HEK293T (cell line): ENCODE measurements around the gene DESI1.

Experiments used
- CTCF ChIA-PET: fragments of 350-600 bp; formaldehyde crosslinking; extraction: SDS; loops from one replicate; lab custom pipeline; 2021; ENCODE audit warnings: antibody characterized with exemption, inconsistent platforms; lab: Yijun Ruan, JAX
- POLR2A ChIA-PET: fragments of 350-600 bp; formaldehyde crosslinking; extraction: SDS; loops from one replicate; lab custom pipeline; 2020; ENCODE audit warnings: antibody characterized with exemption, inconsistent platforms; lab: Yijun Ruan, JAX
- DNase-seq: peaks from one replicate; pipeline ENCODE4 v3.0.0; 2012; ENCODE audit warnings: mixed read lengths; ENCODE audit errors: extremely low spot score
- ARNT ChIP-seq: fragments of 450-650 bp; IDR thresholded peaks from 2 replicates; pipeline ENCODE4 v1.6.1; 2017; ENCODE audit warnings: mild to moderate bottlenecking
- CTBP1 ChIP-seq: fragments of 450-650 bp; IDR thresholded peaks from 2 replicates; pipeline ENCODE4 v1.6.1; 2016; ENCODE audit warnings: borderline replicate concordance
- ELF4 ChIP-seq: fragments of 450-650 bp; IDR thresholded peaks from 2 replicates; pipeline ENCODE4 v1.6.1; 2017; ENCODE audit warnings: antibody characterized with exemption
- FOXA1 ChIP-seq: fragments of 450-650 bp; IDR thresholded peaks from 2 replicates; pipeline ENCODE4 v1.6.1; 2016; ENCODE audit warnings: mild to moderate bottlenecking
- FOXK2 ChIP-seq: fragments of 450-650 bp; IDR thresholded peaks from 2 replicates; pipeline ENCODE4 v1.6.1; 2016; ENCODE audit warnings: mild to moderate bottlenecking
- FOXM1 ChIP-seq: fragments of 450-650 bp; IDR thresholded peaks from 2 replicates; pipeline ENCODE4 v1.6.1; 2017; ENCODE audit warnings: mild to moderate bottlenecking, borderline replicate concordance
- HDGF ChIP-seq: fragments of 450-650 bp; IDR thresholded peaks from 2 replicates; pipeline ENCODE4 v1.6.1; 2017; ENCODE audit warnings: antibody characterized with exemption, borderline replicate concordance
- L3MBTL2 ChIP-seq: fragments of 450-650 bp; conservative IDR thresholded peaks from 2 replicates; pipeline ENCODE4 v1.6.1; 2016; ENCODE audit warnings: mild to moderate bottlenecking
- LEF1 ChIP-seq: fragments of 450-650 bp; IDR thresholded peaks from 2 replicates; pipeline ENCODE4 v1.6.1; 2017; ENCODE audit warnings: mild to moderate bottlenecking, borderline replicate concordance
- NFRKB ChIP-seq: fragments of 450-650 bp; IDR thresholded peaks from 2 replicates; pipeline ENCODE4 v1.6.1; 2016; ENCODE audit warnings: mild to moderate bottlenecking, moderate library complexity
- SP1 ChIP-seq: fragments of 450-650 bp; IDR thresholded peaks from 2 replicates; pipeline ENCODE4 v1.6.1; 2017
- SUZ12 ChIP-seq: fragments of 450-650 bp; IDR thresholded peaks from 2 replicates; pipeline ENCODE4 v1.6.1; 2016; ENCODE audit warnings: mild to moderate bottlenecking
- TARDBP ChIP-seq: fragments of 450-650 bp; IDR thresholded peaks from 2 replicates; pipeline ENCODE4 v1.6.1; 2016
- ZNF384 ChIP-seq: fragments of 450-650 bp; IDR thresholded peaks from 2 replicates; pipeline ENCODE4 v1.6.1; 2016
- TF ChIP-seq, protein P1 (sequence below): fragments of 450-650 bp; IDR thresholded peaks from 2 replicates; pipeline ENCODE4 v1.6.1; 2016

The DESI1 gene

DNA sequence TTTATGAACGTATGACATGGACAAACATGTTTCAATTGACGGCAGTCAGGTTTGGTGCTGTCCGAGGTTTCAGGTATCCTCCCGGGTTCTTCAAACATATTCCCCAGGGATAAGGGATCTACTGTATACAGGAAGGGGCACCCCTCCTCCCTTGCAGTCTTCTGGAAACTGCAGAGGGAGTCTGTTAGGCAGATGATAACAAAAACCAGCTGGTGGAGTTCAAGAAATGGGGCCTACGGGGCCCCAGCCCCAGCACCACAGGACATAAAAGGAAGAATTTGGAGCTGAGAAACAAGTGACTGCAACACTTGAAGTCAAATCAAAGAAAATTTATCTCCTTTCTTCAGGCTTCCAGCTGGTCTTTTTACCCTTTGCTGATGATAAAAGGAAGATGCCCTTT, 35.7 kb upstream of the DESI1 start:
- no peak for TF ChIP-seq ARNT
- TF ChIP-seq FOXA1: no peak
- TF ChIP-seq ELF4: no peak
- ChIA-PET CTCF (interaction anchor here (1.3 kb wide), 1 partner anchor 11 kb away, joined by 4 read pairs; no protein-coding TSS in a partner anchor), POLR2A (interaction anchor here (3.2 to 5.3 kb wide), 2 partner anchors 11 to 35 kb away, joined by 11 to 15 read pairs; partner anchors contain the start of genes DESI1 and XRCC6)
- DNase-seq: no peak

DNA sequence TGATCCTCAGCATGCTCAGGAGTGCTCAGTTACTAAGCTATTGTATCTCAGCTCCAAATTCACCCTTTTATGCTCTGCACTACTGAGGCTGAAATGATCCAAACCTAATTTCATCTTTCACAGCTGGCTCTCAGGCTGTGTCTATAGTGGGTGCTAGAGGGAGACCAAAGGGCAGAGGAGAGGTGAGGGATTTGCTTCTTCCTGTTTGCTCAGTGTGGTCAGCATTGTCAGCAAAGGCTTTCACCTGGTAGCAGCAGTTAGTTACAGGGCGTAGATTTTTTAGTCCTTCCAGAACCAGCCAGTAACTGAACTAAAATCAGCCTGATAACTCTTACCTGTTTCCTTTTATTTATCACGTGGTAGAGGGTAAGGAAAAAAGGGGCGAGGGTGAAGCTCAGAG, 33.5 kb upstream of the DESI1 start:
- ChIA-PET CTCF (interaction anchor here (0.9 to 1.0 kb wide), 2 partner anchors 13 to 271 kb away, joined by 3 to 4 read pairs; no protein-coding TSS in a partner anchor), POLR2A (interaction anchor here (1.0 to 1.4 kb wide), 3 partner anchors 12 to 33 kb away, joined by 4 to 5 read pairs (median 4); partner anchors contain the start of genes DESI1 and XRCC6)
- no peak for DNase-seq
- TF ChIP-seq LEF1 (no peak), HDGF (no peak), ELF4 (no peak), FOXM1 (no peak), NFRKB (no peak), FOXA1 (no peak), FOXK2 (no peak), ARNT (no peak), L3MBTL2 (no peak), CTBP1 (no peak), SUZ12 (no peak), TARDBP (no peak)
- TF ChIP-seq, protein P1, sequence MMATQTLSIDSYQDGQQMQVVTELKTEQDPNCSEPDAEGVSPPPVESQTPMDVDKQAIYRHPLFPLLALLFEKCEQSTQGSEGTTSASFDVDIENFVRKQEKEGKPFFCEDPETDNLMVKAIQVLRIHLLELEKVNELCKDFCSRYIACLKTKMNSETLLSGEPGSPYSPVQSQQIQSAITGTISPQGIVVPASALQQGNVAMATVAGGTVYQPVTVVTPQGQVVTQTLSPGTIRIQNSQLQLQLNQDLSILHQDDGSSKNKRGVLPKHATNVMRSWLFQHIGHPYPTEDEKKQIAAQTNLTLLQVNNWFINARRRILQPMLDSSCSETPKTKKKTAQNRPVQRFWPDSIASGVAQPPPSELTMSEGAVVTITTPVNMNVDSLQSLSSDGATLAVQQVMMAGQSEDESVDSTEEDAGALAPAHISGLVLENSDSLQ: no peak

DNA sequence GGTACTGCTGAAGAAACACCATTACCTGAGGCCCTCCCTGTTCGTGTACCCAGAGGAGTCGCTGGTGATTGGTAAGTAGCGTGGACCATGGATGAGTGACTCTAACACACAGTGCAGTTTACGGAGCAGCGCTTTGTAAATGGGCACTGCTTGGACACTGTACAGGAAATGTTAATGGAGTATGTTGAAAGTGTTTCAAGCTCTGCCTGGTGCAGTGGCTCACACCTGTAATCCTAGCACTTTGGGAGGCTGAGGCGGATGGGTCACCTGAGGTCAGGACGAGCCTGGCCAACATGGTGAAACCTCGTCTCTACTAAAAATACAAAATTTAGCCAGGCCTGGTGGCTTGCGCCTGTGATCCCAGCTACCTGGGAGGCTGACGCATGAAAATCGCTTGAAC, 30.0 kb upstream of the DESI1 start:
- POLR2A ChIA-PET: interaction anchor here (1.0 to 2.0 kb wide), 4 partner anchors 9 to 61 kb away, joined by 3 to 7 read pairs (median 4); partner anchors contain the start of genes DESI1, PMM1 and XRCC6
- TF ChIP-seq FOXA1 (no peak), ARNT (no peak), NFRKB (no peak), TARDBP (no peak), SUZ12 (no peak), ELF4 (no peak), ZNF384 (no peak), LEF1 (no peak), FOXM1 (no peak)
- CTCF ChIA-PET: interaction anchor here (1.0 to 1.2 kb wide), 2 partner anchors 9 to 16 kb away, joined by 3 read pairs; no protein-coding TSS in a partner anchor
- DNase-seq: no peak

DNA sequence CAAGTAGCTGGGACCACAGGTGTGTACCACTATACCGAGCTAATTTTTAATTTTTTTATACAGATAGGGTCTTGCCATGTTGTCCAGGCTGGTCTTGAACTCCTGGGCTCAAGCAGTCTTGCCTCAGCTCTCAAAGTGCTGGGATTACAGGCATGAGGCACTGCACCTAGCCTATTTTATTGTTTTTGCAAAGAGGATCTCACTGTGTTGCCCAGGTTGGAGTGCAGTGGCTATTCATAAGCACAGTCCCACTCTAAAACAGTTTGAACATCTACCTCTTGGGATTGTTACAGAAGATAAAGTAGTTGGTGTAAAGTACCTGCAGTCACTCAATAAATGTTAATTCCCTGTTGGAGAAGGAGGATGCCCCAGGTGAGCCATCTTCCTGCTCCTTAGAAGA, 29.4 kb upstream of the DESI1 start:
- DNase-seq: no peak
- POLR2A ChIA-PET: interaction anchor here (2.0 kb wide), 1 partner anchor 17 kb away, joined by 4 read pairs; no protein-coding TSS in a partner anchor
- CTCF ChIA-PET: interaction anchor here (1.0 to 1.2 kb wide), 2 partner anchors 10 to 17 kb away, joined by 3 read pairs; no protein-coding TSS in a partner anchor
- no peak for TF ChIP-seq ARNT
- TF ChIP-seq FOXA1: no peak
- TF ChIP-seq CTBP1: no peak
- no peak for TF ChIP-seq FOXK2
- no peak for TF ChIP-seq ELF4
- TF ChIP-seq, protein P1: no peak

DNA sequence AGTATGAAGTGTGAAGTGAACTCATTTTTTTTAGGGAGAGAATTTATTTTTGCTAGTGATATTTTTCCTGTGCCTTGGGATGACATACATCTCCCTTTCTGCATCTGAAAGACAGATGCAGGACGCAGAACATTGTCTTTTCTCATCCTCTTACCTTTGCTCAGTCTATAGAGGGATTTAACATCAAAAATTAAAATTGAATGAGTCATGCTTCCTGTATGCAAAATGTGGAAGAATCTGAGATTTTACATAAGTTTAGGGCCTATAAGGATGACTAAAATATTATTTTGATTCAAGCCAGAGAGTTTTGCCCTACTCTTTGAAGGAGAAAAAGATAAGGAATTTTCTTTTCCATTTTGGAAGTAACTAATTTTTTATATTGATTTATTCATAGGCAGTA, 27.6 kb upstream of the DESI1 start:
- DNase-seq: no peak
- ChIA-PET POLR2A (interaction anchor here (0.7 to 1.2 kb wide), 3 partner anchors 15 to 27 kb away, joined by 3 read pairs; partner anchors contain the start of gene XRCC6), CTCF (no interaction called here)
- TF ChIP-seq SUZ12 (no peak), FOXM1 (no peak), FOXA1 (no peak), NFRKB (no peak), SP1 (no peak), ARNT (no peak), ZNF384 (no peak), HDGF (no peak), TARDBP (no peak)
- TF ChIP-seq, protein P1: no peak

DNA sequence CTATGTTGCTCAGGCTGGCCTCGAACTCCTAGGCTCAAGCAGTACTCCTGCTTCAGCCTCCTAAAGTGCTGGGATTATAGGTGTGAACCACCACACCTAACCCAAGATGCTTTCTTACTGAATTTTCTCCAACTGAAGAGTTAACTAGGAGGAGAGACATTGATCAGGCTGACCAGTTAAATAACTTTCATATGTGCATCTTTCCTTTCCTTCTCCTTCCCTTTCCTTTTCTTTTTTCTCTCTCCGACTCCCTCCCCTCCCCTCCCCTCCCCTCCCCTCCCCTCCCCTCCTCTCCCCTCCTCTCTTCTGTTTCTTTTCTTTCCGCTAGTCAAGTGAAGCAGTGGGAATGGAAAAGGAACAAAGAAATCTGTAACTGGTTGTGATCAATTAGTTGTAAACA, 26.9 kb upstream of the DESI1 start:
- POLR2A ChIA-PET: no interaction called here
- no peak for TF ChIP-seq ARNT
- TF ChIP-seq ZNF384: no peak
- no peak for TF ChIP-seq CTBP1
- TF ChIP-seq TARDBP: no peak
- TF ChIP-seq FOXA1: no peak
- no peak for TF ChIP-seq FOXM1
- no peak for TF ChIP-seq LEF1
- TF ChIP-seq, protein P1: no peak
- no peak for DNase-seq
- CTCF ChIA-PET: no interaction called here
